Endothelial cell of umbilical vein (primary cell): Measurements from ENCODE around the gene LGR6. TPM values are rescaled to one million over a fixed set of nuclear protein-coding genes. Genes with fewer than 3 reads are reported as not detected.

Experiments used
- BruUV-seq: library from RNA; stranded (reverse); fragments of 400-500 nt; replicated peaks from 2 replicates; lab custom pipeline; 2021; lab: Mats Ljungman, UMichigan
- CTCF ChIA-PET: fragments of 300-600, 350-600 bp; sonication (Branson Sonifier 250); formaldehyde crosslinking; loops from one replicate; lab custom pipeline; 2021; ENCODE audit warnings: antibody characterized with exemption, inconsistent platforms; lab: Charles Lee
- POLR2A ChIA-PET: fragments of 300-600, 350-600 bp; sonication (Branson Sonifier 250); formaldehyde crosslinking; loops from one replicate; lab custom pipeline; 2021; ENCODE audit warnings: antibody characterized with exemption, inconsistent platforms; lab: Charles Lee
- DNase-seq: peaks from one replicate; pipeline ENCODE4 v3.0.0-alpha.2; 2011; ENCODE audit warnings: low read depth, low spot score
- FAIRE-seq: peaks from 2 replicates; lab custom pipeline; 2011; peaks lifted over from hg19 to GRCh38; lab: Jason Lieb, UNC
- H2AFZ ChIP-seq: 2 replicates; pipeline ENCODE4 v1.6.0; 2012; ENCODE audit warnings: low read depth, low read length, control low read depth, inconsistent platforms
- H3K27ac ChIP-seq: 2 replicates; pipeline ENCODE4 v1.5.1; 2011; ENCODE audit warnings: low read depth, mild to moderate bottlenecking, control low read depth, low read length, moderate library complexity; ENCODE audit not compliant: insufficient read depth
- H3K27me3 ChIP-seq, 2 experiments: 2 replicates each; pipeline versions ENCODE4 v1.6.0 to v1.6.1; 2011; ENCODE audit warnings: low read length in 2 of 2, mixed read lengths in 1 of 2; ENCODE audit not compliant: control insufficient read depth in 2 of 2, insufficient read depth in 2 of 2
- H3K36me3 ChIP-seq, 2 experiments: 2 replicates in 1 of 2; 3 replicates in 1 of 2; pipeline ENCODE4 v1.5.1; 2011; ENCODE audit warnings: low read length in 2 of 2, mild to moderate bottlenecking in 1 of 2, moderate library complexity in 1 of 2; ENCODE audit not compliant: control insufficient read depth in 2 of 2, insufficient read depth in 2 of 2; ENCODE audit errors: extremely low read depth in 1 of 2
- H3K4me1 ChIP-seq: 3 replicates; pipeline ENCODE4 v1.5.1; 2011; ENCODE audit warnings: mild to moderate bottlenecking, low read length; ENCODE audit not compliant: control insufficient read depth, insufficient read depth; ENCODE audit errors: extremely low read depth
- H3K4me2 ChIP-seq: 2 replicates; pipeline ENCODE4 v1.6.1; 2011; ENCODE audit warnings: low read length, control low read depth, mixed read lengths; ENCODE audit not compliant: insufficient read depth
- H3K4me3 ChIP-seq, 3 experiments: fragments of 200-600 bp in 1 of 3; sonication (generic), shearing (Covaris generic) in 1 of 3; replicated peaks in 1 of 3; 2 replicates each; pipeline ENCODE4 v1.5.1; 2011 to 2016; ENCODE audit warnings: control low read depth in 3 of 3, low read length in 3 of 3, mild to moderate bottlenecking in 2 of 3, inconsistent platforms in 1 of 3, low read depth in 1 of 3, moderate library complexity in 1 of 3; ENCODE audit not compliant: insufficient read depth in 1 of 3
- H3K79me2 ChIP-seq: 2 replicates; pipeline ENCODE4 v1.6.0; 2012; ENCODE audit warnings: low read length, inconsistent platforms; ENCODE audit not compliant: control insufficient read depth, insufficient read depth
- H3K9ac ChIP-seq: replicated peaks from 2 replicates; pipeline ENCODE3; 2011; ENCODE audit warnings: low read length, control low read depth; ENCODE audit not compliant: insufficient read depth; ENCODE audit errors: extremely low read depth
- H3K9me1 ChIP-seq: replicated peaks from 3 replicates; pipeline ENCODE4 v1.6.0; 2011; ENCODE audit warnings: mild to moderate bottlenecking, low read length; ENCODE audit not compliant: control insufficient read depth, insufficient read depth; ENCODE audit errors: extremely low read depth
- H3K9me3 ChIP-seq: replicated peaks from 2 replicates; pipeline ENCODE4 v1.5.1; 2012; ENCODE audit warnings: low read length, inconsistent platforms; ENCODE audit not compliant: control insufficient read depth, insufficient read depth
- H4K20me1 ChIP-seq: replicated peaks from 2 replicates; pipeline ENCODE3; 2011; ENCODE audit warnings: mild to moderate bottlenecking, low read length; ENCODE audit not compliant: control insufficient read depth, insufficient read depth; ENCODE audit errors: extremely low read depth
- EZH2 ChIP-seq: IDR thresholded peaks from 2 replicates; pipeline ENCODE4 v1.6.1; 2012; ENCODE audit warnings: borderline replicate concordance, low read depth, mild to moderate bottlenecking, moderate library complexity, low read length, inconsistent platforms; ENCODE audit not compliant: severe bottlenecking
- FOS ChIP-seq: IDR thresholded peaks from 2 replicates; pipeline ENCODE4 v1.6.1; 2011; ENCODE audit warnings: mild to moderate bottlenecking, low read length, moderate library complexity, borderline replicate concordance; ENCODE audit not compliant: insufficient read depth
- GATA2 ChIP-seq: IDR thresholded peaks from 2 replicates; pipeline ENCODE4 v1.7.0; 2011; ENCODE audit warnings: low read depth, mild to moderate bottlenecking, moderate library complexity, mixed read lengths, low read length; ENCODE audit not compliant: insufficient read length, insufficient read depth
- JUN ChIP-seq: IDR thresholded peaks from 2 replicates; pipeline ENCODE4 v1.6.1; 2011; ENCODE audit warnings: borderline replicate concordance, low read depth; ENCODE audit not compliant: insufficient read length, insufficient read depth
- MAX ChIP-seq: IDR thresholded peaks from 2 replicates; pipeline ENCODE4 v1.6.1; 2011; ENCODE audit not compliant: insufficient read depth, insufficient read length
- MYC ChIP-seq: IDR thresholded peaks from one replicate; pipeline ENCODE4 v1.6.1; 2011; ENCODE audit warnings: mild to moderate bottlenecking, low read depth, low read length
- POLR2A ChIP-seq: IDR thresholded peaks from 2 replicates; pipeline ENCODE4 v1.6.1; 2012; ENCODE audit warnings: low read depth, mild to moderate bottlenecking, control low read depth, low read length
- POLR2AphosphoS5 ChIP-seq: IDR thresholded peaks from 2 replicates; pipeline ENCODE4 v1.6.1; 2012; ENCODE audit warnings: low read depth, mild to moderate bottlenecking, control low read depth, low read length, moderate library complexity; ENCODE audit not compliant: insufficient read depth
- dilution Hi-C: fragments of 300-500 bp; cut with MboI; formaldehyde crosslinking; loops from one replicate; pipeline ENCODE4 v1.15.0; 2019; ENCODE audit warnings: low sequenced_read_pairs; ENCODE audit not compliant: extremely low pct_ligation_motif_present
- intact Hi-C: fragments of 100-400 bp; cut with micrococcal nuclease; formaldehyde crosslinking; loops from one replicate; pipeline ENCODE4 v1.10.0; 2022
- polyA plus RNA-seq, 4 experiments: library from polyadenylated mRNA; depleted of rRNA in 3 of 4; stranded (reverse) in 3 of 4; unstranded in 1 of 4; fragments of >200 nt; gene quantifications; 2 replicates each; pipeline versions ENCODE4 v1.2.1 to v1.2.3, GENCODE V29; 2011 to 2012; ENCODE audit warnings: missing spikeins in 1 of 4
- total RNA-seq: library from RNA; stranded (reverse); gene quantifications from 2 replicates; pipeline ENCODE4 v1.2.3, GENCODE V29; 2021
- TF ChIP-seq, protein P1 (sequence below), 2 donors: IDR thresholded peaks; 1 replicate in 1 of 2; 2 replicates in 1 of 2; pipeline ENCODE4 v1.5.1; 2011; ENCODE audit warnings: low read length in 2 of 2, mild to moderate bottlenecking in 2 of 2, moderate library complexity in 2 of 2, control low read depth in 1 of 2, inconsistent platforms in 1 of 2, low read depth in 1 of 2; ENCODE audit not compliant: insufficient read depth in 1 of 2; ENCODE audit errors: extremely low read depth in 1 of 2

LGR6 gene
- total and polyA plus RNA-seq, 2 donors (not counting 3 experiments of a cell fraction or from before 2014, with no cell fraction given) = not detected

DNA sequence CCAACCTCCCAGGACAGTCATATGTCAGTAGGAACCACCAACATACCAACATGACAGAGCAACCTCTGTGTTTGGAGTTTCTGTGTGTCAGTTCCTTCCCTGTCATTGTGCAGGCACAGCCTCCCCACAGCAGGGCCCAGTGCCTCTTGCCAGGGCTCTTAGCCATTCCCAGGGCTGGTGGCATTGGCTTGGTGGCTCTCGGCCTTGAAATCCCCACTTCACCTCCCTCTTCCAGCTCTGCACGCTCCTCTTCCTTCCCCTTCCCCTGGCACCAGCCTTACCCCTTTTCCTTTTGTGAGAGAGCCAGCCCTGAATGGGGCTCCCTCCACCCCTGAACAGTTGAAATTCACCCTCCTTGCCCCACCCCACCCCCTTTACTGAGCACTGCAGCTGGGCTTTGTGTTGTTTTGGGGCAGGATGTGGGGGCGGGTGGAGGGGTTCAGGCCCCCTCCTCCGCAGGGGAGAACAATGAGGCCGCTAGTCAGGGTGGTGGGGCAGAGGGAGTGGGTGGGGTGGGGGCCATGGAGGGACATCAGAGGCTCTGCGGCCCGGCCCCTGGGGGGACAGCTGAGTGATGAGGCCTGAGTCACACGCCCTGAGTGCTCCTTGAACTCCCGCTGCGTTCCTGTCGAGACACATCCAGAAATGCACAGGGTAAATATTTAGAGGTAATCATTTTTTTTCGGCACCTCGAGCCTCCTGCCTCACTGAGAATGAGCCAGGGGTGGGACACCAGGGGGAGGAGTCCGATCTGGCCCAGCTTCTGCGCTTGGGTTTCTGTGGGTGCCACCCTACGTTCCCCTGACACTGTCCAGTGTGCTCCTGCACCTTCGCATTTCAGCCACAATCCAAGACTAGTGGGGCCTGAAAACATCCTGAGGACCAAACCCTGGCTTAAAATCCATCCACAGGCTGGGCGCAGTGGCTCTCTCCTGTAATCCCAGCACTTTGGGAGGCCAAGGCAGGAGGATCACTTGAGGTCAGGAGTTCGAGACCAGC lies 28.6 kb downstream of the LGR6 start:
- H3K36me3 ChIP-seq = no peaks in the 10 kb centered on the region
- no peaks in the 10 kb centered on the region for H3K79me2 ChIP-seq
- H3K9ac ChIP-seq = no peak overlapping the region
- ChIA-PET POLR2A (no interaction called here), CTCF (interaction anchor here (0.7 kb wide), 1 partner anchor 50 kb away, joined by 3 read pairs; no protein-coding TSS in a partner anchor)
- H2AFZ ChIP-seq = no peak overlapping the region
- intact Hi-C loops (no loop called here), dilution Hi-C loops (loop anchor here (25.0 kb wide), 1 partner anchor 90 kb away; no protein-coding TSS in a partner anchor)
- no peaks in the 10 kb centered on the region for H3K9me1 ChIP-seq
- TF ChIP-seq JUN (no peak), POLR2AphosphoS5 (no peak), EZH2 (no peak), POLR2A (no peak), MAX (no peak), GATA2 (no peak), MYC (no peak), FOS (no peak)
- TF ChIP-seq, protein P1, sequence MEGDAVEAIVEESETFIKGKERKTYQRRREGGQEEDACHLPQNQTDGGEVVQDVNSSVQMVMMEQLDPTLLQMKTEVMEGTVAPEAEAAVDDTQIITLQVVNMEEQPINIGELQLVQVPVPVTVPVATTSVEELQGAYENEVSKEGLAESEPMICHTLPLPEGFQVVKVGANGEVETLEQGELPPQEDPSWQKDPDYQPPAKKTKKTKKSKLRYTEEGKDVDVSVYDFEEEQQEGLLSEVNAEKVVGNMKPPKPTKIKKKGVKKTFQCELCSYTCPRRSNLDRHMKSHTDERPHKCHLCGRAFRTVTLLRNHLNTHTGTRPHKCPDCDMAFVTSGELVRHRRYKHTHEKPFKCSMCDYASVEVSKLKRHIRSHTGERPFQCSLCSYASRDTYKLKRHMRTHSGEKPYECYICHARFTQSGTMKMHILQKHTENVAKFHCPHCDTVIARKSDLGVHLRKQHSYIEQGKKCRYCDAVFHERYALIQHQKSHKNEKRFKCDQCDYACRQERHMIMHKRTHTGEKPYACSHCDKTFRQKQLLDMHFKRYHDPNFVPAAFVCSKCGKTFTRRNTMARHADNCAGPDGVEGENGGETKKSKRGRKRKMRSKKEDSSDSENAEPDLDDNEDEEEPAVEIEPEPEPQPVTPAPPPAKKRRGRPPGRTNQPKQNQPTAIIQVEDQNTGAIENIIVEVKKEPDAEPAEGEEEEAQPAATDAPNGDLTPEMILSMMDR (IDR thresholded peaks at IDR 0.05; ENCODE audit: extremely low read depth in 1 of 2, insufficient read depth in 1 of 2, low read depth in 1 of 2, low read length in 2 of 2) = no peak
- no peak overlapping the region for H3K4me2 ChIP-seq
- no peak overlapping the region for H3K4me3 ChIP-seq
- no peaks in the 10 kb centered on the region for H4K20me1 ChIP-seq
- no TSS peak for BruUV-seq
- DNase-seq (no peak), FAIRE-seq (no peak)
- no peaks in the 10 kb centered on the region for H3K4me1 ChIP-seq
- no peaks in the 10 kb centered on the region for H3K9me3 ChIP-seq
- H3K27me3 ChIP-seq = peaks cover 9 to 19% of the 10 kb centered on the region in 2 experiments
- H3K27ac ChIP-seq = no peak overlapping the region
